PC-9 (cell line): ENCODE data around the gene ZC4H2. TPM values are rescaled to one million over a fixed set of nuclear protein-coding genes. Genes with fewer than 3 reads are reported as not detected.

Source experiments
- BruUV-seq: library from RNA; stranded (reverse); fragments of 400-500 nt; replicated peaks from 2 replicates; lab custom pipeline; 2021; lab: Mats Ljungman, UMichigan
- CTCF ChIA-PET: fragments of 300-600 bp; sonication (Branson Sonifier 250); formaldehyde crosslinking; loops from one replicate; lab custom pipeline; 2022; ENCODE audit warnings: antibody characterized with exemption; lab: Charles Lee
- POLR2A ChIA-PET: fragments of 300-600 bp; sonication (Branson Sonifier 250); formaldehyde crosslinking; loops from one replicate; lab custom pipeline; 2022; ENCODE audit warnings: antibody characterized with exemption; ENCODE audit not compliant: unreplicated experiment; lab: Charles Lee
- DNase-seq, 2 experiments: peaks; one replicate each; pipeline versions ENCODE4 v3.0.0 to v3.0.0-alpha.2; 2015 to 2022; ENCODE audit warnings: mixed read lengths in 1 of 2
- H2AFZ ChIP-seq: fragments of 200-600 bp; sonication (generic); 2 replicates; pipeline ENCODE4 v1.8.1; 2017; ENCODE audit warnings: antibody characterized with exemption
- H3F3A ChIP-seq: fragments of 200-600 bp; sonication (generic); 2 replicates; pipeline ENCODE4 v1.8.1; 2017; ENCODE audit warnings: antibody characterized with exemption, mild to moderate bottlenecking, low read depth; ENCODE audit not compliant: insufficient read depth
- H3K27ac ChIP-seq: fragments of 200-600 bp; sonication (generic); 2 replicates; pipeline ENCODE4 v1.6.1; 2016; ENCODE audit warnings: mixed run types
- H3K27me3 ChIP-seq: fragments of 200-600 bp; sonication (generic); 2 replicates; pipeline ENCODE4 v1.6.1; 2016; ENCODE audit warnings: low read depth, mixed run types; ENCODE audit not compliant: insufficient read depth
- H3K36me3 ChIP-seq: fragments of 200-600 bp; sonication (generic); 2 replicates; pipeline ENCODE4 v1.6.1; 2016; ENCODE audit warnings: low read depth, mixed run types
- H3K4me1 ChIP-seq: fragments of 200-600 bp; sonication (generic); replicated peaks from 2 replicates; pipeline ENCODE4 v1.6.1; 2016; ENCODE audit warnings: mixed run types; ENCODE audit not compliant: insufficient read depth
- H3K4me2 ChIP-seq: fragments of 200-600 bp; sonication (generic); 2 replicates; pipeline ENCODE4 v1.6.1; 2017; ENCODE audit warnings: mixed run types
- H3K4me3 ChIP-seq: fragments of 200-600 bp; sonication (generic); 2 replicates; pipeline ENCODE4 v1.6.1; 2016; ENCODE audit warnings: mixed run types
- H3K79me2 ChIP-seq: fragments of 200-600 bp; sonication (generic); 2 replicates; pipeline ENCODE4 v1.6.1; 2017; ENCODE audit warnings: low read depth, mixed run types
- H3K9me2 ChIP-seq: fragments of 200-600 bp; sonication (generic); 2 replicates; pipeline ENCODE4 v1.8.1; 2017; ENCODE audit warnings: mild to moderate bottlenecking; ENCODE audit not compliant: insufficient read depth
- H3K9me3 ChIP-seq: fragments of 200-600 bp; sonication (generic); 2 replicates; pipeline ENCODE4 v1.8.1; 2016; ENCODE audit warnings: low read depth; ENCODE audit not compliant: insufficient read depth
- H4K20me1 ChIP-seq: fragments of 200-600 bp; sonication (generic); 2 replicates; pipeline ENCODE4 v1.8.1; 2017; ENCODE audit not compliant: insufficient read depth
- EZH2 ChIP-seq: fragments of 200-600 bp; sonication (generic); IDR thresholded peaks from 2 replicates; pipeline ENCODE4 v1.8.0; 2017; ENCODE audit warnings: antibody characterized with exemption, low read depth
- intact Hi-C: fragments of 100-400 bp; cut with micrococcal nuclease; formaldehyde crosslinking; loops from one replicate; pipeline ENCODE4 v1.10.0; 2022; ENCODE audit not compliant: unreplicated experiment
- total RNA-seq: library from RNA; stranded (reverse); gene quantifications from 2 replicates; pipeline ENCODE4 v1.2.3, GENCODE V29; 2021
- TF ChIP-seq, protein P1 (sequence below): fragments of 200-600 bp; sonication (generic); conservative IDR thresholded peaks from 2 replicates; pipeline ENCODE4 v1.6.1; 2017; ENCODE audit warnings: mixed run types, antibody characterized with exemption, mild to moderate bottlenecking, moderate library complexity

The ZC4H2 gene
- total RNA-seq, 1 experiment from 2014 or later = 1.1 TPM

DNA sequence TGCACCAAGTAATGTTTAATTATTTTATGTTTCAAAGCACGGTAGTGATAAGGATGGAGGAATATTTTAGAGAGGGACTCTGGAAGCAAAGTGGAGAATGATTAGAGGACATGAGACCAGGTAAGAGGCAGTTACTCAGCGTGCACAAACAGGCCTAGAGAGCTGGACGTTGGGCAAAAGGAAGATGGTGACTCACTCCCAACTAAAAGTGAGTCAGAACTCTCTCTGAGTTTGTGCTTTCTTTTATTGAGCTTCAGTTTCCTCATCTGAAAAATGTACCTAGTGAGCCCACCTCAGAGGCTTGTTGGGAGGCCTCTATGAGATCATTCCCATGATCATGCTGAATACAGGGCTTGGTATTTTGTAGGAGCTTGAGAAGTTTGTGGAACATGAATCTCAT lies 1.6 kb upstream of the ZC4H2 start:
- Histone ChIP-seq H3K4me1 (no peaks in the 10 kb centered on the region), H2AFZ (no peak overlapping the region), H4K20me1 (no peaks in the 10 kb centered on the region), H3K27ac (no peak overlapping the region), H3K79me2 (no peaks in the 10 kb centered on the region), H3K27me3 (no peaks in the 10 kb centered on the region), H3K36me3 (no peaks in the 10 kb centered on the region), H3K4me2 (no peak overlapping the region), H3F3A (no peaks in the 10 kb centered on the region), H3K4me3 (no peak overlapping the region), H3K9me3 (no peaks in the 10 kb centered on the region), H3K9me2 (no peaks in the 10 kb centered on the region)
- no TSS peak for BruUV-seq
- DNase-seq = no peak
- intact Hi-C loops = no loop called here
- TF ChIP-seq, protein P1, sequence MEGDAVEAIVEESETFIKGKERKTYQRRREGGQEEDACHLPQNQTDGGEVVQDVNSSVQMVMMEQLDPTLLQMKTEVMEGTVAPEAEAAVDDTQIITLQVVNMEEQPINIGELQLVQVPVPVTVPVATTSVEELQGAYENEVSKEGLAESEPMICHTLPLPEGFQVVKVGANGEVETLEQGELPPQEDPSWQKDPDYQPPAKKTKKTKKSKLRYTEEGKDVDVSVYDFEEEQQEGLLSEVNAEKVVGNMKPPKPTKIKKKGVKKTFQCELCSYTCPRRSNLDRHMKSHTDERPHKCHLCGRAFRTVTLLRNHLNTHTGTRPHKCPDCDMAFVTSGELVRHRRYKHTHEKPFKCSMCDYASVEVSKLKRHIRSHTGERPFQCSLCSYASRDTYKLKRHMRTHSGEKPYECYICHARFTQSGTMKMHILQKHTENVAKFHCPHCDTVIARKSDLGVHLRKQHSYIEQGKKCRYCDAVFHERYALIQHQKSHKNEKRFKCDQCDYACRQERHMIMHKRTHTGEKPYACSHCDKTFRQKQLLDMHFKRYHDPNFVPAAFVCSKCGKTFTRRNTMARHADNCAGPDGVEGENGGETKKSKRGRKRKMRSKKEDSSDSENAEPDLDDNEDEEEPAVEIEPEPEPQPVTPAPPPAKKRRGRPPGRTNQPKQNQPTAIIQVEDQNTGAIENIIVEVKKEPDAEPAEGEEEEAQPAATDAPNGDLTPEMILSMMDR = no peak
- TF ChIP-seq EZH2 = no peak
- ChIA-PET POLR2A (no interaction called here), CTCF (no interaction called here)

GRCh38 chrX:64977051-64977450 lies 801 bp upstream of the ZC4H2 start:
- Histone ChIP-seq H3F3A (no peaks in the 10 kb centered on the region), H3K9me2 (no peaks in the 10 kb centered on the region), H3K36me3 (no peaks in the 10 kb centered on the region), H3K9me3 (no peaks in the 10 kb centered on the region), H3K27me3 (no peaks in the 10 kb centered on the region), H3K27ac (no peak overlapping the region), H3K4me3 (no peak overlapping the region), H3K4me1 (no peaks in the 10 kb centered on the region), H2AFZ (no peak overlapping the region), H3K79me2 (no peaks in the 10 kb centered on the region), H4K20me1 (no peaks in the 10 kb centered on the region), H3K4me2 (no peak overlapping the region)
- POLR2A ChIA-PET = no interaction called here
- no peak for DNase-seq
- TF ChIP-seq EZH2 = no peak
- TF ChIP-seq, protein P1 = no peak
- CTCF ChIA-PET = no interaction called here
- BruUV-seq = no TSS peak
- intact Hi-C loops = no loop called here

GRCh38 chrX:64976673-64977040 lies 407 bp upstream of the ZC4H2 start:
- H2AFZ ChIP-seq = no peak overlapping the region
- intact Hi-C loops = no loop called here

More at GRCh38 chrX:64976673-64977040, 407 bp upstream of the ZC4H2 start:
- ChIA-PET POLR2A (no interaction called here), CTCF (no interaction called here)
- Histone ChIP-seq H3K9me3 (no peaks in the 10 kb centered on the region), H4K20me1 (no peaks in the 10 kb centered on the region), H3K27me3 (no peaks in the 10 kb centered on the region), H3K27ac (no peak overlapping the region), H3F3A (no peaks in the 10 kb centered on the region), H3K4me2 (no peak overlapping the region), H3K4me1 (no peaks in the 10 kb centered on the region), H3K4me3 (no peak overlapping the region), H3K9me2 (no peaks in the 10 kb centered on the region), H3K79me2 (no peaks in the 10 kb centered on the region), H3K36me3 (no peaks in the 10 kb centered on the region)
- no peak for DNase-seq
- TF ChIP-seq, protein P1 = no peak
- TF ChIP-seq EZH2 = no peak
- no TSS peak for BruUV-seq
